HEK293 (cell line): Measurements from ENCODE around the gene TXNDC2.

ENCODE experiments used
- CTCF ChIA-PET: fragments of 350-600 bp; formaldehyde crosslinking; extraction: SDS; loops from one replicate; lab custom pipeline; 2021; ENCODE audit warnings: antibody characterized with exemption; lab: Yijun Ruan, JAX
- POLR2A ChIA-PET: fragments of 300-600 bp; formaldehyde crosslinking; extraction: SDS; loops from one replicate; lab custom pipeline; 2020; ENCODE audit warnings: antibody characterized with exemption, inconsistent platforms; lab: Yijun Ruan, JAX
- H3K27ac ChIP-seq: fragments of 200-500 bp; sonication (Bioruptor generic); 2 replicates; pipeline ENCODE4 v1.5.1; 2014; ENCODE audit warnings: low read depth, low read length, control low read depth, inconsistent platforms; ENCODE audit errors: extremely low read depth
- H3K36me3 ChIP-seq, 2 experiments: fragments of 200-500 bp in 1 of 2; sonication (Bioruptor generic) in 1 of 2; 1 replicate in 1 of 2; 2 replicates in 1 of 2; pipeline ENCODE4 v1.5.1; 2014 to 2017; ENCODE audit warnings: inconsistent platforms in 2 of 2, low read length in 2 of 2; ENCODE audit not compliant: control insufficient read depth in 2 of 2, insufficient read depth in 1 of 2
- H3K4me1 ChIP-seq: fragments of 200-500 bp; sonication (Bioruptor generic); 2 replicates; pipeline ENCODE4 v1.5.1; 2014; ENCODE audit warnings: mild to moderate bottlenecking, low read length, inconsistent platforms; ENCODE audit not compliant: control insufficient read depth, insufficient read depth
- H3K4me3 ChIP-seq: 2 replicates; pipeline ENCODE4 v1.5.1; 2011; ENCODE audit warnings: low read depth, mild to moderate bottlenecking, control low read depth, low read length, moderate library complexity
- H3K9me3 ChIP-seq: fragments of 200-500 bp; sonication (Bioruptor generic); 2 replicates; pipeline ENCODE4 v1.5.1; 2014; ENCODE audit warnings: low read depth, low read length, inconsistent platforms; ENCODE audit not compliant: control insufficient read depth, insufficient read depth
- GLI2 ChIP-seq: fragments of 450-650 bp; formaldehyde crosslinking; IDR thresholded peaks from 2 replicates; pipeline ENCODE4; 2017; ENCODE audit warnings: missing biosample characterization, missing genetic modification characterization, low read depth, borderline replicate concordance
- PRDM10 ChIP-seq: fragments of 450-650 bp; formaldehyde crosslinking; IDR thresholded peaks from 2 replicates; pipeline ENCODE4 v1.5.1; 2016; ENCODE audit warnings: missing biosample characterization, missing genetic modification characterization
- SP7 ChIP-seq: fragments of 450-650 bp; formaldehyde crosslinking; IDR thresholded peaks from 2 replicates; pipeline ENCODE4 v1.5.1; 2016; ENCODE audit warnings: missing biosample characterization, missing genetic modification characterization
- ZEB2 ChIP-seq: fragments of 450-650 bp; formaldehyde crosslinking; IDR thresholded peaks from 2 replicates; pipeline ENCODE4 v1.5.1; 2016; ENCODE audit warnings: missing biosample characterization, missing genetic modification characterization
- ZFP3 ChIP-seq: fragments of 450-650 bp; formaldehyde crosslinking; IDR thresholded peaks from 2 replicates; pipeline ENCODE4 v1.5.1; 2016; ENCODE audit warnings: low read depth, missing biosample characterization, missing genetic modification characterization
- ZNF140 ChIP-seq: fragments of 450-650 bp; formaldehyde crosslinking; IDR thresholded peaks from 2 replicates; pipeline ENCODE4 v1.5.1; 2016; ENCODE audit warnings: missing biosample characterization, missing genetic modification characterization
- ZNF174 ChIP-seq: fragments of 450-650 bp; formaldehyde crosslinking; IDR thresholded peaks from 2 replicates; pipeline ENCODE4 v1.5.0; 2017; ENCODE audit warnings: missing biosample characterization, mild to moderate bottlenecking, missing genetic modification characterization
- ZNF335 ChIP-seq: fragments of 450-650 bp; formaldehyde crosslinking; conservative IDR thresholded peaks from 2 replicates; pipeline ENCODE4 v1.5.1; 2016; ENCODE audit warnings: missing biosample characterization, missing genetic modification characterization
- ZNF366 ChIP-seq: fragments of 450-650 bp; formaldehyde crosslinking; conservative IDR thresholded peaks from 2 replicates; pipeline ENCODE4 v1.5.1; 2016; ENCODE audit warnings: missing biosample characterization, missing genetic modification characterization
- ZNF664 ChIP-seq: fragments of 450-650 bp; formaldehyde crosslinking; IDR thresholded peaks from 2 replicates; pipeline ENCODE4 v1.5.1; 2016; ENCODE audit warnings: missing biosample characterization, missing genetic modification characterization
- ZNF837 ChIP-seq: fragments of 450-650 bp; formaldehyde crosslinking; IDR thresholded peaks from 2 replicates; pipeline ENCODE4 v1.5.1; 2016; ENCODE audit warnings: missing biosample characterization, missing genetic modification characterization
- TF ChIP-seq, protein P1 (sequence below): fragments of 450-650 bp; formaldehyde crosslinking; IDR thresholded peaks from 2 replicates; pipeline ENCODE4 v1.5.1; 2016; ENCODE audit warnings: missing biosample characterization, missing genetic modification characterization

The TXNDC2 gene

GRCh38 chr18:9869715-9870430 is 15.9 kb upstream of the TXNDC2 start:
- H3K27ac ChIP-seq = peak overlapping the region; percentile 49; the same call in 1 of the 2 replicates

DNA sequence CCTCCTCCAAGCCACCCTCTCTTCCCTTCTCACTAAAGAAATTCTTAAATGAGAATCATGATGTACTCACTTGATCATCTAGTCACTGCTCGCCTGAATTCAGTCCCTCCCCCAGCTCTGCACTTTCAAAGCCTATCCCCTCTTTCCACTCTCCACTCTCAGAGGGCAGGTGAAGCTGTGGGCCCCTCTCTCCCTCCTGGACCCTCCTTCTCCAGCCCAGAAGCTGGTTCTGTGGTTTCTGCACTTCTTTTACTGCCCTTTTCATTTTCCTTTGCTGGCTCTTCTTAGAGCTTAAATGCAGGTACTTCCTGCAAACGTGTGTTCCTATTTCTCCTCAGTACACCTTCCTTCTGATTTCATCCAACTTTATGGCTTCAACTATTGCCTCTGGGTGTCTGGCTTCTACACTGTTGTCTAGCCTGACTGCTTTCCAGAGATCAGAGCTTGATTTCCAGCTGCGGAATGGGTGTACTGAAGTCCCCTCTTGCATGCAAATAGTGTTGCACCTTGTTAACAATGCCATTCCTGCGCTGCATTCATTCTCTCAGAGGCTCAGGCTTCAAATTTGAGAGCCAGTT is 15.3 kb upstream of the TXNDC2 start:
- TF ChIP-seq, protein P1, sequence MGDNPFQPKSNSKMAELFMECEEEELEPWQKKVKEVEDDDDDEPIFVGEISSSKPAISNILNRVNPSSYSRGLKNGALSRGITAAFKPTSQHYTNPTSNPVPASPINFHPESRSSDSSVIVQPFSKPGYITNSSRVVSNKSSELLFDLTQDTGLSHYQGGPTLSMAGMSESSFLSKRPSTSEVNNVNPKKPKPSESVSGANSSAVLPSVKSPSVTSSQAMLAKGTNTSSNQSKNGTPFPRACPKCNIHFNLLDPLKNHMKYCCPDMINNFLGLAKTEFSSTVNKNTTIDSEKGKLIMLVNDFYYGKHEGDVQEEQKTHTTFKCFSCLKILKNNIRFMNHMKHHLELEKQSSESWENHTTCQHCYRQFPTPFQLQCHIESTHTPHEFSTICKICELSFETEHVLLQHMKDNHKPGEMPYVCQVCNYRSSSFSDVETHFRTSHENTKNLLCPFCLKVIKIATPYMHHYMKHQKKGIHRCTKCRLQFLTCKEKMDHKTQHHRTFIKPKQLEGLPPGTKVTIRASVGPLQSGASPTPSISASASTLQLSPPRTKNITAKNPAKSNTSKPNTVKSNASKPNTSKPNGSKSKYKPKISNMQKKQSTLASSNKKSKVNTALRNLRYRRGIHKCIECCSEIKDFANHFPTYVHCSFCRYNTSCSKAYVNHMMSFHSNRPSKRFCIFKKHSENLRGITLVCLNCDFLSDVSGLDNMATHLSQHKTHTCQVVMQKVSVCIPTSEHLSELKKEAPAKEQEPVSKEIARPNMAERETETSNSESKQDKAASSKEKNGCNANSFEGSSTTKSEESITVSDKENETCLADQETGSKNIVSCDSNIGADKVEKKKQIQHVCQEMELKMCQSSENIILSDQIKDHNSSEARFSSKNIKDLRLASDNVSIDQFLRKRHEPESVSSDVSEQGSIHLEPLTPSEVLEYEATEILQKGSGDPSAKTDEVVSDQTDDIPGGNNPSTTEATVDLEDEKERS (tag by site-specific recombination) = no peak
- 0 out of 2 replicates have a peak, but pooled peaks have one; percentile 23 for TF ChIP-seq ZNF664 (tag by site-specific recombination)
- POLR2A ChIA-PET = interaction anchor here (0.8 to 1.4 kb wide), 2 partner anchors 43 to 45 kb away, joined by 4 to 5 read pairs; partner anchors contain the start of gene VAPA
- CTCF ChIA-PET = interaction anchor here (0.5 kb wide), 1 partner anchor 86 kb away, joined by 4 read pairs; no protein-coding TSS in a partner anchor
- H3K36me3 ChIP-seq = no peaks in the 10 kb centered on the region
- H3K4me1 ChIP-seq = peaks cover 15% of the 10 kb centered on the region
- H3K9me3 ChIP-seq = no peaks in the 10 kb centered on the region
- peak overlapping the region; percentile 6; the same call in 1 of the 2 replicates for H3K27ac ChIP-seq
- no peak overlapping the region for H3K4me3 ChIP-seq

More at GRCh38 chr18:9869715-9870430, 15.9 kb upstream of the TXNDC2 start:
- CTCF ChIA-PET = interaction anchor here (0.5 to 0.8 kb wide), 5 partner anchors 9 to 276 kb away, joined by 3 to 10 read pairs (median 4); no protein-coding TSS in a partner anchor
- POLR2A ChIA-PET = interaction anchor here (1.4 to 1.7 kb wide), 2 partner anchors 44 to 45 kb away, joined by 4 to 9 read pairs; partner anchors contain the start of gene VAPA
- Histone ChIP-seq H3K9me3 (no peaks in the 10 kb centered on the region), H3K36me3 (no peaks in the 10 kb centered on the region), H3K4me3 (no peak overlapping the region), H3K4me1 (peaks cover 15% of the 10 kb centered on the region)
- TF ChIP-seq GLI2 (tag by site-specific recombination) (no peak), ZNF174 (tag by site-specific recombination) (no peak), ZNF335 (peak; percentile 46; the same call in 1 of the 2 replicates), ZNF664 (tag by site-specific recombination) (peak; percentile 36; the same call in 1 of the 2 replicates), ZNF140 (tag by site-specific recombination) (no peak), ZEB2 (tag by site-specific recombination) (0 out of 2 replicates have a peak, but pooled peaks have one; percentile 20), SP7 (tag by site-specific recombination) (0 out of 2 replicates have a peak, but pooled peaks have one; percentile 13), PRDM10 (tag by site-specific recombination) (peak; percentile 78), ZNF837 (no peak), ZFP3 (tag by site-specific recombination) (no peak), ZNF366 (no peak)
